ENCODE data around the gene ZNF185. TPM values are rescaled to one million over a fixed set of nuclear protein-coding genes. Genes with fewer than 3 reads are reported as not detected.

Gene ZNF185
- total RNA-seq, 1 donor from 2014 or later: 17.7 TPM

GRCh38 chrX:152917656-152918579, 20.1 kb downstream of the ZNF185 start:
- DNase-seq: no peak

- DNase-seq: no peak
Observed at GRCh38 chrX:152918707-152919106, 20.8 kb downstream of the ZNF185 start.

GRCh38 chrX:152923599-152923998, 25.7 kb downstream of the ZNF185 start:
- no peak for DNase-seq

- no peak for DNase-seq
Observed at GRCh38 chrX:152925835-152926234, 28.0 kb downstream of the ZNF185 start.

GRCh38 chrX:152926279-152926678, 28.4 kb downstream of the ZNF185 start:
- DNase-seq: no peak

GRCh38 chrX:152926923-152927322, 29.1 kb downstream of the ZNF185 start:
- DNase-seq: no peak

GRCh38 chrX:152927858-152928760, 30.2 kb downstream of the ZNF185 start:
- no peak for DNase-seq

- DNase-seq: no peak
Observed at GRCh38 chrX:152928761-152929400, 31.0 kb downstream of the ZNF185 start.

GRCh38 chrX:152929898-152930297, 32.0 kb downstream of the ZNF185 start:
- DNase-seq: no peak

- no peak for DNase-seq
Observed at GRCh38 chrX:152930516-152930915, 32.6 kb downstream of the ZNF185 start.

- no peak for DNase-seq
Observed at GRCh38 chrX:152932144-152932543, 34.3 kb downstream of the ZNF185 start.

GRCh38 chrX:152932598-152933175, 34.8 kb downstream of the ZNF185 start:
- no peak for DNase-seq

- DNase-seq: no peak
Observed at GRCh38 chrX:152936306-152936705, 38.4 kb downstream of the ZNF185 start.

GRCh38 chrX:152937236-152937635, 39.4 kb downstream of the ZNF185 start:
- DNase-seq: no peak

GRCh38 chrX:152941328-152942076, 43.6 kb downstream of the ZNF185 start:
- DNase-seq: peak; percentile 90

- no peak for DNase-seq
Observed at GRCh38 chrX:152942077-152942442, 44.2 kb downstream of the ZNF185 start.

- DNase-seq: no peak
Observed at GRCh38 chrX:152943826-152944225, 46.0 kb downstream of the ZNF185 start.

- no peak for DNase-seq
Observed at GRCh38 chrX:152945021-152945979, 47.4 kb downstream of the ZNF185 start.

- DNase-seq: no peak
Observed at GRCh38 chrX:152946681-152947080, 48.8 kb downstream of the ZNF185 start.

All from skin of body (tissue), 2 donors.